ENCODE results near the gene PRIM1. TPM values are rescaled to one million over a fixed set of nuclear protein-coding genes. Genes with fewer than 3 reads are reported as not detected.
"Not testable (repeated sequence)": the region's sequence is repeated elsewhere in the genome, so short reads cannot be mapped to it uniquely, and the experiment has no call there.

PRIM1 gene
- total RNA-seq, 1 donor, result 19.1 TPM

- no peak for DNase-seq (ENCODE audit: low read depth in 2 of 3, low spot score in 2 of 3)
Measured at GRCh38 chr12:56718636-56719035, 33.5 kb downstream of the PRIM1 start.

GRCh38 chr12:56718149-56718548 lies 34.0 kb downstream of the PRIM1 start:
- DNase-seq (ENCODE audit: low read depth in 2 of 3, low spot score in 2 of 3), result no peak

GRCh38 chr12:56716933-56717880 lies 34.9 kb downstream of the PRIM1 start:
- DNase-seq (ENCODE audit: low read depth in 2 of 3, low spot score in 2 of 3), result no peak

GRCh38 chr12:56716458-56716857 lies 35.7 kb downstream of the PRIM1 start:
- DNase-seq (ENCODE audit: low read depth in 2 of 3, low spot score in 2 of 3), result no peak

GRCh38 chr12:56715798-56716197 lies 36.3 kb downstream of the PRIM1 start:
- no peak for DNase-seq (ENCODE audit: low read depth in 2 of 3, low spot score in 2 of 3)

- DNase-seq (ENCODE audit: low read depth in 2 of 3, low spot score in 2 of 3), result no peak
Measured at GRCh38 chr12:56714431-56714929, 37.6 kb downstream of the PRIM1 start.

GRCh38 chr12:56713345-56713744 lies 38.8 kb downstream of the PRIM1 start:
- DNase-seq (ENCODE audit: low read depth in 2 of 3, low spot score in 2 of 3), result no peak

- DNase-seq (ENCODE audit: low read depth in 2 of 3, low spot score in 2 of 3), result no peak
Measured at GRCh38 chr12:56709759-56710376, 42.3 kb downstream of the PRIM1 start.

GRCh38 chr12:56704522-56704921 lies 47.6 kb downstream of the PRIM1 start:
- DNase-seq (ENCODE audit: low read depth in 2 of 3, low spot score in 2 of 3), result not testable (repeated sequence)

- DNase-seq (ENCODE audit: low read depth in 2 of 3, low spot score in 2 of 3), result no peak
Measured at GRCh38 chr12:56699020-56699661, 53.0 kb downstream of the PRIM1 start.

GRCh38 chr12:56695327-56696101 lies 56.6 kb downstream of the PRIM1 start:
- DNase-seq (ENCODE audit: low read depth in 2 of 3, low spot score in 2 of 3), result no peak

- no peak for DNase-seq (ENCODE audit: low read depth in 2 of 3, low spot score in 2 of 3)
Measured at GRCh38 chr12:56694161-56694560, 58.0 kb downstream of the PRIM1 start.

- DNase-seq (ENCODE audit: low read depth in 2 of 3, low spot score in 2 of 3), result no peak
Measured at GRCh38 chr12:56688846-56689109, 63.3 kb downstream of the PRIM1 start.

GRCh38 chr12:56688129-56688845 lies 63.8 kb downstream of the PRIM1 start, which contains the start of gene PTGES3:
Gene PTGES3 (minus strand): TSS chr12:56688284. CDS start chr12:56687999, 285 bp downstream.
- DNase-seq (ENCODE audit: low read depth in 2 of 3, low spot score in 2 of 3), result peak; percentile 97 to 98 (median 98)

GRCh38 chr12:56687223-56688128 lies 64.6 kb downstream of the PRIM1 start:
- peak; percentile 38 to 57 (median 48) for DNase-seq (ENCODE audit: low read depth in 2 of 3, low spot score in 2 of 3)

GRCh38 chr12:56684745-56685359 lies 67.3 kb downstream of the PRIM1 start:
- DNase-seq (ENCODE audit: low read depth in 2 of 3, low spot score in 2 of 3), result no peak

- DNase-seq (ENCODE audit: low read depth in 2 of 3, low spot score in 2 of 3), result no peak
Measured at GRCh38 chr12:56682323-56682722, 69.8 kb downstream of the PRIM1 start.

All from hematopoietic multipotent progenitor cell (in vitro differentiated cells).